ENCODE data around the gene COL26A1.
"Not testable (repeated sequence)": the region's sequence is repeated elsewhere in the genome, so short reads cannot be mapped to it uniquely, and the experiment has no call there.

COL26A1 gene

DNA sequence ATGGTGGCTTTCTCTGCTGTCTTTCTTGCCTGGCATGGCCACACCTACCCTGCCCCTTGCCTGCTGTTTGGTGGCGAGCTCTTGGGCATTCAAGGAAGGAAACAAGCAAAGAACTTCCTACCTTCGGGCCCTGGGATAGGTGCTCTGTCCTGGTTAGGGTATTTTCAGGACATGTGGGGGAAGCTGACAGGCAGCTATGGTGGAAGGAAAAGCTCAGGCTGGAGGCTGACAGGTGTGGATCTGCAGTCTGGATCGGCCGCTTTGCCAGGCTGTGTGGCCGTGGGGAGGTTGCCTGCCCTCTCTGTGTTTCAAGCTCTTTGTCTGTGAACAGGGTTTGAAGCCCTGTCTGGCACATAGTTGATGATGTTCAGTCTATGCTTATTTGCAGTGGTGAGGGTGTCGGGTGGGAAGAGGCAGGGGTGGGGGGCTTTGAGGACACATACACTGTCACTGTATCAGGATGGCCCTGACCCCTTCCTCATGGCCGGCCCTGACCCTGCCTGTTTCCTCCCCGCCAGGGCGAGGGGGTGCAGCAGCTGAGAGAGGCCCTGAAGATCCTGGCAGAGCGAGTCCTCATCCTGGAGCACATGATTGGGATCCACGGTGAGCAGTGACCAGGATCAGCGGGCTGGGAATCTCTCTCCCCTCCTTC, 192.7 kb downstream of the COL26A1 start:
- DNase-seq: no peak

DNA sequence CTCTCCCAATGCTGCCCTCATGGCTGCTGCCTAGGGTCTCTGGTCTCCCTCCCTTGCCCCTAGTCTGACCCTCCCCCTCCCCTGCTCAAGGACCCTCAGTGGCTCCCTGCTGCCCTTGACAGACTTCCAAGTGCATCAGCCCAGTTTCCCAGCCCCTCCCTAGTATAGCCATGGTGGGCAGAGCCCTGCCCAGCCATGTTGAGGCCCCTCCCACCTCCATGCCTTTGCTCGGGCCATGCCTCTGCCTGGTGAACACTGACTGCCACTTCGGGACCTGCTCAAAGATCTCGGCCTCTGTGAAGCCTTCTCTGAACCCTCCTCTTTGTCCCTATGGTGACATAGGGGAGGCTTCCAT, 193.2 kb downstream of the COL26A1 start:
- no peak for DNase-seq

DNA sequence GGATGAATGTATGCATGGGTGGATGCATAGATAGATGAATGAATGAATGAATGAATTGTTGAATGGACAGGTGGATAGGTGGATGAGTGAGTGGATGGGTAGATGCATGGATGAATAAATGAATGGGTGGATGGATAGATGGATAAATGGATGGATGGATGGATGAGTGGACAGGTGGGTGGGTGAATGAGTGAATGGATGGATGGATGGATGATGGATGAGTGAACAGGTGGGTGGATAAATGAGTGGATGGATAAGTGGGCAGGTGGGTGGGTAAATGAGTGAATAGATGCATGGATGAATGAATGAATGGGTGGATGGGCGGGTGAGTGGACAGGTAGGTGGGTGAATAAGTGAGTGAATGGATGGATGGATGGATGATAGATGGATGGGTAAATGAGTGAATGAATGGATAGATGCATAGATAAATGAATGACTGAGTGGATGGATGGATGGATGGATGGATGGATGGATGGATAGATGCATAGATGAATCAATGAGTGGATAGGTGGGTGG, 193.8 kb downstream of the COL26A1 start:
- no peak for DNase-seq

DNA sequence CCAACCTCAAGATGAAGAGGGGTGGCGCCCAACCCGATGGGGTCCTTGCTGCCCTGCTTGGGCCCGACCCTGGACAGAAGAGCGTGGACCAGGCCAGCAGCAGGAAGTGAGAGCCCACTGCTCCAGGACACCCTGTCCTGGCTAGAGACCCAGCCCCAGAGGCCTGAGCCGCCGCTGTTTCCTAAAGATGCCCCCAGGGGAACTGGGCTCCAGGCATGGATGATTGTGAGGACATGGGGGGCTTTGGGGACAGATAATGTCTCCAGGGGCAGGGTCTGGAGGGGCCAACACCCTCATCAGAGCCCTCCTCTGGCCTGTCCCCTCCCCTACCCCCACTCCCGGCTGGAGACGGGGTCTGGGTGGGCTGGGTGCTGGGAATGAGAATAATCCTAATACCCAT, 194.7 kb downstream of the COL26A1 start:
- no peak for DNase-seq

DNA sequence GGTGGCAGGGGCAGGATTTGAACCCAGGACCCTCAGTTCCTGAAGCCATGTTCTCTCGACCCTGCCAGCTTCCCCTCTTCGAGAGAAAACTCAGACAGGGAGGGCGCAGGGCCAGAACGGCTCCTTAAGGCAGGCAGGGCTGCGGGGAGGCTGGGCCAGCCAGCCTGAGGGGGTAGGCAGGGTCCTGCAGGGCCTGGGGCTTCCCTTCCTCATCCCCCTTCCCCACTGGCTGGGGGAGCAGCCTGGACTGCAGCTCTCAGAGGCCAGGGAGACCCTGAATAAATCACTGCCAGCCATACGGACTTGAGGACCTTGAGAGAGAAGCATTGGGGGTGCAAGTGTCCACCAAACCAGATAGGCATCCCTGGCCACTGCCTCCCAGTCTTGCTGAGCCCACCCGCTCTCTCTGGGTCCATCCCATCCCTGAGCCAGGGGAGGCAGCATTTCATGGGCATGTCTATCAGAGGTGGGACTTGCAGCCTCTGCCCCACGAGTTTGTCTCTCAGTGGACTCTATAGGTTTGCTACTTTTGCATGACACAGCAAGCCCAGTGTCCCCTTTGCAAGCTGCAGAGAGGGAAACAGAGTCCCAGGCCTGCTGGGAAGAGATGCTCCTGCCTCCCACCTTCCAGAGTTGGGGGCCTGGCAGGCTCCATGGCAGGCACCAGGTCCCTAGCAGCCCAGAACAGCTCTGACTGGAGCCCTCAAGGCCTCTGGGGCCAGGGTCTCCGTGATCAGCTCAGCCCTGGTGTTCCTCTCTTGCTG, 195.5 kb downstream of the COL26A1 start:
- DNase-seq: no peak

DNA sequence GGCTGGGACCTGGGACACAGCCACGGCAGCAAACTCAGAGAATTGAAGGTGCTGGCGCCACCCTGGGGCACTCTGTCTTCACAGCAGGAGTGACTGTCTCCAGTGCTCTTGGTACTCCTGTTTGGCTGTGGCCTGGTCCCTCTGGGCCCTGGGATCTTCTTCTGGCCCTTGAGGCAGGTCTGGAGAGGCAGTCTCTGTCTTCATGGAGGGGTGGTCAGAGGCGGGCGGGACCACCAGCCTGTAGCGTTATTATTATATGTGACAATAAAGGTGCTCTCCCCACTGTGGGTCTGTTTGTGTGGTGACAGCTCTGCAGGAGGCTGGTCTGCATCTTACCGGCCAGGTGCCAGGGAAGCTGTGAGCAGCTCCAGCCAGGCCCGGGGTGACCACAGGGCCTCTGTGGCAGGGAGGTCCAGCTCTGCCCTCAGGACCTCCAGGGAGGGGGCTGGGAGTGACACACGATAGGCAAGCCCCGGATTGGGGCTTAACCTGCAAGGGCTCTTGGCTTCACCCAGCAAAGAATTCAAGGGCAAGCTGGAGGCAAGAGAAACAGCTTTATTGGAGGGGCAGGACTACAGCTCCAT, 196.2 kb downstream of the COL26A1 start:
- no peak for DNase-seq

DNA sequence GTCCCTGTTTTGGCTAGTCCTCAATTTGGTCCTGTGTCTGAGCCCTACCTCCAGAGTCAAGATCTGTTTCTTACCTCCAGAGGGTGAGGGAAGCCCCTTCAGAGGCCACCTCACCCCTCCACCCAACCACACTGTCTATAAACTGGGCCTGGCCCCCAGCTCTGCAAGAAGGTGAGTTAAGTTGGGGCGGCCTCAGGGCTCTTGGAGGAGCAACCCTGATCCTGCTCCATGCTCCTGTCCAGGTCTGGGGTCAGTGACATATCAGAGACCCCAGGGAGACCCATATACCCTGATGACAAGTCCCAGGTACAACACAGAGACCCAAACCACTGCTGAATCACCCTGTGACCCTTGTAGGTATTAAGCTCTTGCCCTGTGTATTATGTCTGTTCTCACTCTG, 196.9 kb downstream of the COL26A1 start:
- no peak for DNase-seq

DNA sequence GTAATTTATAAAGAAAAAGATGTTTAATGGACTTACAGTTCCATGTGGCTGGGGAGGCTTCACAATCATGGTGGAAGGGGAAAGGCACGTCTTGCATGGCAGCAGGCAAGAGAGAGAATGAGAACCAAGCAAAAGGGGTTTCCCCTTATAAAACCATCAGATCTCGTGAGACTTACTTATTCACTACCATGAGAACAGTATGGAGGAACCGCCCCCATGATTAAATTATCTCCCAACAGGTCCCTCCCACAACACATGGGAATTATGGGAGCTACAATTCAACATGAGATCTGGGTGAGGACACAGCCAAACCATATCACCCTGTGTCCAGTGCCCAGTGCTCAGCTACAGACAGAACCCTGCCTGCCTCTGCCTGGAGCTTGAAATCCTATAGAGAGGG, 197.3 kb downstream of the COL26A1 start:
- not testable (repeated sequence) for DNase-seq

DNA sequence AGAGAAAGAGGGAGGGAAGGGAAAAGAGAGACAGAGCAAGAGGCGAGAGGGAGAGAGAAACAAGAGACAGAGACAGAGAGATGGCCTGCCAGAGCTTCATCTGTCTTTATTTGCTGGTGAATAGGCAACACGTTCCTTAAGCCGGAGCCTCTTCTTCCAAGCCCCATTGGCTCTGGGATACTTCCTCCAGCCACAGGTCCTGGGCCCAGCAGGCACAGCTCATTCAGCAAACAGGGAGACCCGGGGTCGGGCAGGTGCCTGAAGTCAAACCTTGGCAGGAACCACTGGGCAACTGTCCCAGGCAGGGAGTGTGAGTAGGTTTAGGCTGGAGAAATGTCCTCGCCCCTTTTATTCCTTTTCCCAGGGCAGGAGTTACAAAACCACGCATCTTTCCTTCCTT, 198.2 kb downstream of the COL26A1 start:
- DNase-seq: no peak

DNA sequence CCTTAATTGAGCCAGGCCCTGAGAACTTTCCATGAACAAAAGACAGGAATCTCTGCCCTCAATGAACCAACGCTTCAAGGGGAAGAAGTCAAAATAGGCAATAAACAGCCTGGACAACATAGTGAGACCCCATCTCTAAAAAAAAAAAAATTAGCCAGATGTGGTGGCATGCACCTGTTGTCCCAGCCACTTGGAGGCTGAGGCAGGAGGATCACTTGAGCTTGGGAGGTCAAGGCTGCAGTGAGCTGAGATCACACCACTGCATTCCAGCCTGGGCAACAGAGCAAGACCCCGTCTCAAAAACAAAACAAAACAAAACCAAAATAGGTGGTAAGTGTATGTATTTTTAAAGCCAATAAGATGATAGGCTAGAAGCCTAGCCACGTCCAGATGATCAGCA, 198.6 kb downstream of the COL26A1 start:
- DNase-seq: not testable (repeated sequence)

DNA sequence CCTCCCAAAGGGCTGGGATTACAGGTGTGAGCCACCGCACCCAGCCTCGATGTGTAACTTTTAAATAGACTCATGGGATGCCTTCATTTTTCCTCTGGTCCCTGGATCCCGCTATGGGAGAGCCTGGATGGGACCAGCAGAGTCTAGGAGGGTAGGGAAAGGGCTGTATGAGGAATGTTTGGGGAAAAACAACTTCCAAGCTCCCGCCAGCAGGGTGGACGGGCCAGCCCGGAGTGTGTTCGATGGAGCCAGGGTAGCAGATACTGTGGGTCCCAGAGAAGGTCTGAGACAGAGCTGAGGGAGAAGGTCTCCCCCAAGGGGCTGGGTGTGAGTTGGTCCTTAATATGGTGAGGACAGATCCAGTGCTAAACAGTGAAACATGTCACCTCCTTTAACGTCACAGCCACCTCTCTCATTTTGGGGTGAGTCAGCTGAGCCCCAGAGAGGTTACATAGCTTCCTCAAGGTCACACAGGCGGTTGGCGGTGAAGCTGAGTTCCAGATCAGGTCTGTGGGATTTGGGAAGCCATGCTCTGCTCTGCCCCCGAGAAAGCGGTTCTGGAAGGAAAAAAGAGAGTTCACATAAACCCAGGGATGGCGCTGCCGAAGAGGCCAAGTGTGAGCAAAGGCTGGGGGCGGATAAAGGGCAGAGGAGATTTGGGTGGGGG, 200.0 kb downstream of the COL26A1 start:
- no peak for DNase-seq

DNA sequence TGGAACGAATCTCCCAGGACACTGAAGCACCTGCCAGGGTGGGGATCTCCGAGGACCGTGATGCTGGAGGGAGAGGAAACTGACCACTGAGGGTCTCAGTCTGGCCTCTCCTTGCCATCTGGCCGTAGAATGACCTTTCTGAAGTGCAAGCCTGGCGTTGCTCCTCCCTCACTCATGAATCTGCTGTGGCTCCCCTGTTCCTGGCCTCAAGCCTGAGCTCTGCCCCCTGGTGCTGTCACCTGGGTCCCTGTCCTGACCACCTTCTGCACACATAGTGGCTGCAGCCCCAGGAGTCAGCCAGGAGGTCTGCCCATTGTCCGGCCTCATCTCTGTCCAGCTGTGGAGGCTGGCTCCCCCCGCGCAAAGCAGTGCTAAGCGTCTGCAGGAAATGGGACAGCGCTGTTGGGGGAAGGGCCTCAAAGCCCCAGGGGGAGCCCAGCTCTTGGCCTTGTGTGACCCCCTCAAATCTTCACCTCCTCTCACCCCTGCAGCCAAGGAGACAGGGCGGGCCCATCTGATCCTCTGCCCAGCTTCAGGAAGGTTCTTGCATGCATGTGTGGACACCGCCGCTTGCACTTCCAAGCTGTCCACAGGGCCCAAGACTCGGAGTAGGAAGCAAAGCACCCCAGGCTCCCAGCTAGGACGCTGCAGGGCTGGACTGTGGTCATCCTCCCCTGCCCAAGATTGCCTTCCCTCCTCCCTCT, 200.7 kb downstream of the COL26A1 start:
- DNase-seq: no peak

DNA sequence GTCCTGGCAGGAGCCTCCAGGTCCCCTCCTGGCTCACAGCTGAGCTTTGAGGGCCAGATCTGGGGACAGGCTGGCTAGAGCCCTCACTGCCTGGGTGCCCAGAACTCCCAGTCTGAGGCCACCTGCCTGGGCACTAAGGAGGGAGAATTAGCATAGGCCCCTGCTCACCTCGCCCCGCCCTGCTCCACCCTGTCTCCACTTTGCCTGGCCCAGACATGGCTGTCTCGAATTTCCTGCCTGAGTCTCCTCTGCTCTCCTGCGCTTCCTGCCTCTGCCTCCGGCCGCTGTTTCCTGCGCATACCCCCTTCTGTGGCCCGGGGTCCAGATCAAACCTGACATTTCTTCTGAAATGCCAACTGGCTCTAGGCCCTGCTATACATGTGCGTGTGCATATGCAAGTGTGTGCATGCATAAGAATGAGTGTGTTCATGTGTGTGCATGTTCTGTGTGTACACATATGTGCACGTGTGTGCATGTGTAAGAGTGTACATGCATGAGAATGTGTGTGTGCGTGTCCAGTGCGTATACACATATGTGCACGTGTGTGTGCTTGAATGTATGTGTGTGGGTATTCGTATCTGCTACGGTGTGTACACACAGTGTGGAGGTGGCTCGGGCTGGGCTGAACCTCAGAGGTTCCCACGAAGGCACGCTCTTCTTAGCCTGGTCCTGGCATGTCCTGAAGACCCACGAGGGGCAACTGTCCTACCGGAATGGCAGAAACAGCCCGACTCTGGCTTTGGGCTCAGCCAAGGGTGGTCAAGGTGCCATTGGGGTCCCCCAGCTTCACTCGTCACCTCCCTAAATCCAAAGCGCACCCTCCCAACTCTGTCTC, 201.5 kb downstream of the COL26A1 start:
- DNase-seq: no peak

DNA sequence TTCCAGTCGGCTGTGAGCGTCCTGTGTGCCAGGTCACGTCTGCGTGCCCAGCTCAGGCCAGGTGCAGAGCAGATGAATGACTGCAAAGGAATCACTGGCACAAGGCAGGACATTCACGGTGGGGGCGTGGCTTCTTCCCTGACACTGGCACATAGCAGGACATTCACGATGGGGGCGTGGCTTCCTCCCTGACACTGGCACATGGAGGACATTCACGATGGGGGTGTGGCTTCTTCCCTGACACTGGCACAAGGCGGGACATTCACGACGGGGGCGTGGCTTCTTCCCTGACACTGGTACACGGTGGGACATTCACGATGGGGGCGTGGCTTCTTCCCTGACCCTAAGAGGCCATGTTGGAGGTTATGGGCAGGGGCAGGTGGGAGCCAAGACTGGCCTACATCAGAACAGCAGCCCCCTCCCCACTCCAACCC, 202.1 kb downstream of the COL26A1 start:
- DNase-seq: no peak

DNA sequence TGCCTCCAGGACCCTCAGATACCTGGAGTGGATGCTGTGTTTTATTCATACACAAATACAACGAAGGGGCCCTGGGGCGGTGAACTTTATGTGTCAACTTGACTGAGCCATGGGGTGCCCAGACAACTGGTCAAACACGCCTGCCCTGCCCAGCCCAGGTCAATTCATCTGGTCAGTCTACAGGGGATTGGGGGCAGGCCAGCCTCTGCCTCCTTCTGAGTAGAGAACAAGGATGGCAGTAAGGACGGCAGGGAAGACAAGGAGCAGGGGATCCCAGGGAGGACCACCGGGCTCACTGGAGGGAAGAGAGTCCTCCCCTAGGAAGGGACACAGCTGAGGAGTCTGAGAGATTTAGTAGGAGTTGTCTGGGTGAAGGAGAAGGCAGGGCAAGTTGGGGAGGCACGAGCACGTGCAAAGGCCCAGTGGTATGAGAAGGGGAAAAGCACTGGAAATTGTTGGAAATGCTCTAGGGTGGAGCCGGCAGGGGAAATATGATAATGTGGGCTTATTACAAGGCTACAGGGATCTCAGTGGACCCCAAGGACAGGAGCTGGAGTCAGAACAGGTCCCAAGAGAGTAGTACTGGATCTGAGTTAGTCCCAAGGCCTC, 203.0 kb downstream of the COL26A1 start:
- DNase-seq: no peak

DNA sequence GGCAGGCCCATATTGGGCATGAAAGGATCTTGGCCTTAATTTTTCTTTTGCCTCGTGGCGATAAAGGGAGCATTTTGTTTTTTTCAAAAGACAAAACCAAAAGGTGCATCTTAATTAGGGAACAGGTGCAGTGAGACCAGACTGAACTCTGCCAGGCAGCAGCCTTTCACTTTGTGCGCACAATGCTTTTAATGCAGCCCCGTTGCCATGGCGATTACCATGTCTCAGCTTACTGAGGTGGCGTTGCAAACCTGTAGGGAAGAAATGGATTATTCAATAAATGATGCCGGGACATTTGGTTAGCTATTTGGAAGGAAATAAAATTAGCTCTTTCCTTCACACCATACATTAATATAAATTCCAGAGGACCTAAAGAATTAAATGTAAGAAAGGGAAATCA, 204.6 kb downstream of the COL26A1 start:
- DNase-seq: no peak

DNA sequence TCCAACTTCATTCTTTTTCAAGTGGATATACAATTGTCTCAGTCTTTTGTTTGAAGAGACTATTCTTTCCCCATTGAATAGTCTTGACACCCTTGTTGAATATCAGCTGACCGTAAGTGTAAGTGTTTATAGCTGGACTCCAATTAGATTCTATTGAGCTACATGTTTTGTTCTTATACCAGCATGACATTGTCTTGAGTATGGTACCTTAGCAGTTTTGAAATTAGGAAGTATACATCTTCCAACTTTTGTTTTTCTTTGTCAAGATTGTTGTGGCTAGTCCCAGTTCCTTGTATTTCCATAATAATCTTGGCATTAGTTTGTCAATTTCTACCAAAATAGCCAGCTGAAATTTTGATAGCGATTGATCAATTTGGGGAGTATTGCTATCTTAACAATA, 209.5 kb downstream of the COL26A1 start:
- no peak for DNase-seq

DNA sequence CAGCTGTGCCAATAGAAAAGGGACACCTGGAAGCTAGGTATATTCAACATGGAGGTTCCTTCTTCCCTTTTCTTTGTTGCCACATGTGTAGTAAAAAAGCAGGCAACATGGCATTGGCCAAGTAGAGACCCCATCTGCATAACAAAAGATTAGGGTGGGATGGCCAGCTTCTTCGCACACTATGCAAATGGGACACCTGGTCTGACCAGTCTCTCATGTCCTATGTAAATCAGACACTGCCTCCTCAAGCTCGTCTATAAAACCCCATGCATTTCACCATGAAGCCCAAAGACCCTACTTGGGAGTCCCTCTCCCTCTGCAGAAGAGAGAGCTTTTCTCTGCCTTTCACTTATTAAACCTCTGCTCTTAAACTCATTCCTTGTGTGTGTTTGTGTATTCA, 212.5 kb downstream of the COL26A1 start:
- no peak for DNase-seq

DNA sequence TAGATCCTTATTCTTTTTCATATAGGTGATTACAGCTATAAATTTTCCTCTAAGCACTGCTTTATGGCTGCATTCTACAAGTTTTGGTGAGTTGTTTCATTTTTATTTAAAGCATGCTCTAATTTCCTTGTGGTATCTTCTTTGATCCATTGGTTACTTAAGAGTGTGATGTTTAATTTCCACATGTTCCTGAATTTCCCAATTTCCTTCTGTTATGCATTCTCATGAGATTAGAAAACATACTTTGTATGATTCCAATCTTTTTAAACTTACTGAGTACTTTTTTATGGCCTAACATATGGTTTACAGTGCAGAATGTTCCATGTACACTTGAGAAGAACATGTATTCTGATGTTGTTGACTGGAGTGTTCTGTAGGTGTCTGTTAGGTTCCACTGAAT, 213.0 kb downstream of the COL26A1 start:
- no peak for DNase-seq

DNA sequence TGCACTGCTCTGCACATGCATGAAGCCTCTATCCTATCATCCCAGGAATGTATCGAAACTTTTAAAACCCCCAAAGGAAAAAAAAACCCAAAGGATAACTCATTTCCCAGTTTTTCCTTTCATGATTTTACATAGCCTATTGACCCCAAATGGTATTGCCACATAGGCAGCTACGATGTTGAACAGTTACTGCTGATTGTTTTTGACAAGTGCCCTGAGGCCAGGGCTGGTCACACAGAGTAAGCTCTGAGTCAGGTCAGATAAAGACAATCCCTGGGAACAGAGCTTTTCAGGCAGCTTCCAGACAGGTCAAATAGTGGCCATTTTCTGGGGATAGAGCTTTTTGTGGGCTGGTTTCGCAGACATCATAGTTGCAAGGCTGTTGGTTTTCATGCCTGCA, 214.3 kb downstream of the COL26A1 start:
- no peak for DNase-seq

DNA sequence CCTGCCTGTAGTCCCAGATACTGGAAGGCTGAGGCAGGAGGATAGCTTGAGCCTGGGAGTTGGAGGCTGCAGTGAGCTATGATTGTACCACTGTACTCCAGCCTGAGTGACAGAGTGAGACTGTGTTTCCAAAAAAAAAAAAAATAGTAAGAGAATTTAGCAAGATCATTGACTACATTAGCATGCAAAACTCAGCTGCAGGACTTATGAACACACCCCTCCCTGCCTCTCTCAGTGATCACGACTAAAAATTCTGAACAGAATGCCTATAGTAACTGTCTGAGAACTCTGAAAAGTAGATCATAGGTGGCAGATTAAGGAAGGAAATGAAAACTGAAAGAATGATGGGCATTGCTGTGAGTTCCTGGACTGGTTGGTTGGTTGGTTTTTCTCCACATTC, 215.9 kb downstream of the COL26A1 start:
- DNase-seq: no peak

DNA sequence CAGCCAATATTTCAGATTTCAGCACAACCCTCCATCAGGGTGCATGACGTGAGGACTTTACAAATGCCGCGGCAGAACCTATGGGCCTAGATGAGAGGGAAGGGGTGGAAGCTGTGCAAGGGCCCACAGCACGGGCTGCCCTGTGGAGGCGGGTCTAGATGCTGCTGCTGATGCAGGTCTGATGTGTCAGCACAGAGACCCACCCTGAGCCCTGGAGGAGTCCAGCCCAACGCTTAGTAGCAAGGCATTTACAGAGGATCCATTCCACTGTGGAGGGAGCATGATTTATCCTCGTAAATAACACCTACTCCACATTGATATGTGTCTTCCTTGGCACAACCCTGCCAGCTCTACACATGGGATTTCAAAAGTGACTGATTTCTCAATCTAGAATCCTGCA, 217.9 kb downstream of the COL26A1 start:
- no peak for DNase-seq
